CD14-positive monocyte (primary cell): ENCODE results near the gene TRIM38. TPM values are rescaled to one million over a fixed set of nuclear protein-coding genes. Genes with fewer than 3 reads are reported as not detected.

Source experiments
- DNase-seq, 3 donors: peaks; one replicate each; pipeline ENCODE4 v3.0.0-alpha.2; 2011 to 2022
- H2AFZ ChIP-seq: 2 replicates; pipeline ENCODE4 v1.6.0; 2012; ENCODE audit warnings: mild to moderate bottlenecking, low read depth, low read length, inconsistent platforms; ENCODE audit not compliant: insufficient read depth, poor library complexity, severe bottlenecking
- H3K27ac ChIP-seq, 2 donors: 1 replicate in 1 of 2; 2 replicates in 1 of 2; pipeline ENCODE4 v1.5.1; 2012 to 2013; ENCODE audit warnings: low read length in 2 of 2, control low read depth in 1 of 2, inconsistent platforms in 1 of 2, low read depth in 1 of 2, mild to moderate bottlenecking in 1 of 2
- H3K27me3 ChIP-seq, 2 donors: one replicate each; pipeline versions ENCODE4 v1.6.0 to v1.6.1; 2011 to 2013; ENCODE audit warnings: low read length in 2 of 2; ENCODE audit not compliant: control insufficient read depth in 2 of 2, insufficient read depth in 2 of 2
- H3K36me3 ChIP-seq, 2 donors: replicated peaks in 1 of 2; 1 replicate in 1 of 2; 2 replicates in 1 of 2; pipeline versions ENCODE4 v1.5.1 to v1.6.1; 2012 to 2013; ENCODE audit warnings: low read length in 2 of 2, control low read depth in 1 of 2, inconsistent platforms in 1 of 2, mild to moderate bottlenecking in 1 of 2; ENCODE audit not compliant: insufficient read depth in 2 of 2, control insufficient read depth in 1 of 2
- H3K4me1 ChIP-seq, 2 donors: 1 replicate in 1 of 2; 2 replicates in 1 of 2; pipeline versions ENCODE4 v1.5.1 to v1.6.1; 2012 to 2013; ENCODE audit warnings: low read length in 2 of 2, control low read depth in 1 of 2, inconsistent platforms in 1 of 2, mild to moderate bottlenecking in 1 of 2, moderate library complexity in 1 of 2; ENCODE audit not compliant: insufficient read depth in 2 of 2, control insufficient read depth in 1 of 2
- H3K4me2 ChIP-seq: replicated peaks from 2 replicates; pipeline ENCODE3; 2012; ENCODE audit warnings: low read length, moderate library complexity, mild to moderate bottlenecking; ENCODE audit not compliant: poor library complexity, severe bottlenecking; ENCODE audit errors: extremely low read depth
- H3K4me3 ChIP-seq, 3 experiments: fragments of 200-600 bp in 1 of 3; sonication (generic) in 1 of 3; replicated peaks in 1 of 3; 1 replicate in 2 of 3; 2 replicates in 1 of 3; pipeline ENCODE4 v1.5.1; 2011 to 2013; ENCODE audit warnings: low read length in 3 of 3, mild to moderate bottlenecking in 3 of 3, control low read depth in 2 of 3, low read depth in 2 of 3, inconsistent platforms in 1 of 3, moderate library complexity in 1 of 3
- H3K79me2 ChIP-seq: 2 replicates; pipeline ENCODE4 v1.6.0; 2012; ENCODE audit warnings: mild to moderate bottlenecking, control low read depth, inconsistent platforms, low read length, moderate library complexity; ENCODE audit not compliant: insufficient read depth
- H3K9ac ChIP-seq: 2 replicates; pipeline ENCODE4 v1.6.0; 2017; ENCODE audit warnings: low read length, mild to moderate bottlenecking; ENCODE audit not compliant: insufficient read depth, poor library complexity, severe bottlenecking
- H3K9me3 ChIP-seq, 2 donors: replicated peaks in 1 of 2; 1 replicate in 1 of 2; 2 replicates in 1 of 2; pipeline versions ENCODE4 v1.5.1 to v1.6.1; 2012 to 2013; ENCODE audit warnings: low read length in 2 of 2, control low read depth in 1 of 2; ENCODE audit not compliant: control insufficient read depth in 1 of 2, insufficient read depth in 1 of 2
- H4K20me1 ChIP-seq: 2 replicates; pipeline ENCODE4 v1.6.0; 2012; ENCODE audit warnings: mild to moderate bottlenecking, low read length, control low read depth, moderate library complexity; ENCODE audit not compliant: insufficient read depth
- H3K27ac Mint-ChIP-seq, 7 donors: one replicate each; pipeline ENCODE4 v1.8.0; 2020; ENCODE audit warnings: mild to moderate bottlenecking in 7 of 7, mixed read lengths in 7 of 7, moderate library complexity in 6 of 7, inconsistent platforms in 2 of 7
- H3K27me3 Mint-ChIP-seq, 3 donors: one replicate each; pipeline ENCODE4 v1.8.0; 2021 to 2022; ENCODE audit warnings: low read depth in 3 of 3, mild to moderate bottlenecking in 3 of 3, mixed read lengths in 3 of 3, moderate library complexity in 3 of 3, inconsistent platforms in 1 of 3
- H3K36me3 Mint-ChIP-seq, 2 donors: one replicate each; pipeline ENCODE4 v1.8.0; 2020; ENCODE audit warnings: mixed read lengths in 2 of 2, inconsistent platforms in 1 of 2, mild to moderate bottlenecking in 1 of 2
- H3K4me1 Mint-ChIP-seq: one replicate; pipeline ENCODE4 v1.8.0; 2020; ENCODE audit warnings: mild to moderate bottlenecking, mixed read lengths
- H3K4me3 Mint-ChIP-seq, 2 donors: one replicate each; pipeline ENCODE4 v1.8.0; 2020; ENCODE audit warnings: mild to moderate bottlenecking in 2 of 2, mixed read lengths in 2 of 2, moderate library complexity in 1 of 2
- H3K9me3 Mint-ChIP-seq, 7 donors: one replicate each; pipeline ENCODE4 v1.8.0; 2020 to 2022; ENCODE audit warnings: mixed read lengths in 7 of 7, mild to moderate bottlenecking in 6 of 7, moderate library complexity in 6 of 7, inconsistent platforms in 2 of 7
- WGBS: methylation state at CpG from one replicate; pipeline ENCODE4 v1.1.5; 2013; ENCODE audit warnings: missing lambda C conversion rate; ENCODE audit not compliant: insufficient coverage; 5-methylcytosine and 5-hydroxymethylcytosine counted together
- intact Hi-C, 2 donors: fragments of 100-400 bp; cut with micrococcal nuclease; formaldehyde crosslinking; loops; one replicate each; pipeline versions ENCODE4 v1.15.0 to v1.15.1; 2023
- polyA plus RNA-seq, 3 donors: library from polyadenylated mRNA; depleted of rRNA in 1 of 3; unstranded in 2 of 3; stranded (reverse) in 1 of 3; fragments of 300-500 nt in 2 of 3; fragments of >200 nt in 1 of 3; fragmentation: Illumina TruSeq in 2 of 3; gene quantifications; 1 replicate in 2 of 3; 2 replicates in 1 of 3; pipeline ENCODE4 v1.2.3, GENCODE V29; 2012 to 2021
- TF ChIP-seq, protein P1 (sequence below): fragments of 200-600 bp; IDR thresholded peaks from one replicate; pipeline ENCODE4 v1.8.0; 2022; ENCODE audit warnings: antibody characterized with exemption, mild to moderate bottlenecking

TRIM38 gene
- polyA plus RNA-seq, 3 donors, result 4.1 to 23.2 (median 8.0) TPM

GRCh38 chr6:25972128-25972527 lies 9.5 kb downstream of the TRIM38 start:
- Mint-ChIP-seq H3K27ac (peak overlapping the region in 4 of 7 donors; percentile 1 to 43 (median 29)), H3K4me3 (no peak overlapping the region)
- WGBS, result no CpG with 5 or more reads among the region's 1 CpG

DNA sequence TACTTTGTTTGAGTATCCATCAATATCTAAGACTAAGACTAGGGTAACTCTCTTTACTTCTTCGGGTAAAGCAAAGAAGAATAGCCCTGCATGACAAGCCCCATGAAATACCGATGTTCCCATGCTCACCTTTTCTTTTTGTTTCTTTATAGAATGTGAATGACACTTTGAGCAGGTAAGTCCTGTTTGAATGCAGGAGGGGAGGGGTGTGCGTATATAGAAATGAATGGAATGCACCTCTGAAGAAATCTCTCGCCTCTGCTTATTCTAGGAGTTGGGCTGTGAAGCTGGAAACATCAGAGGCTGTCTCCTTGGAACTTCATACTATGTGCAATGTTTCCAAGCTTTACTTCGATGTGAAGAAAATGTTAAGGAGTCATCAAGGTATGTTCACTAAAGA lies 10.3 kb downstream of the TRIM38 start:
- peaks cover 92% of the 10 kb centered on the region for H3K79me2 ChIP-seq
- no peak overlapping the region for H3K4me3 ChIP-seq
- DNase-seq, result no peak
- H3K4me1 ChIP-seq, result peaks cover 4 to 17% of the 10 kb centered on the region in 2 donors
- Mint-ChIP-seq H3K27me3 (no peaks in the 10 kb centered on the region), H3K4me3 (no peak overlapping the region), H3K4me1 (peaks cover 20% of the 10 kb centered on the region), H3K9me3 (no peaks in the 10 kb centered on the region), H3K27ac (no peak overlapping the region), H3K36me3 (peaks cover 92 to 95% of the 10 kb centered on the region in 2 donors)
- H3K27me3 ChIP-seq, result no peaks in the 10 kb centered on the region
- no peak overlapping the region for H3K9ac ChIP-seq
- H2AFZ ChIP-seq, result no peak overlapping the region
- H4K20me1 ChIP-seq, result peaks cover 98% of the 10 kb centered on the region
- no peaks in the 10 kb centered on the region for H3K9me3 ChIP-seq
- TF ChIP-seq, protein P1, sequence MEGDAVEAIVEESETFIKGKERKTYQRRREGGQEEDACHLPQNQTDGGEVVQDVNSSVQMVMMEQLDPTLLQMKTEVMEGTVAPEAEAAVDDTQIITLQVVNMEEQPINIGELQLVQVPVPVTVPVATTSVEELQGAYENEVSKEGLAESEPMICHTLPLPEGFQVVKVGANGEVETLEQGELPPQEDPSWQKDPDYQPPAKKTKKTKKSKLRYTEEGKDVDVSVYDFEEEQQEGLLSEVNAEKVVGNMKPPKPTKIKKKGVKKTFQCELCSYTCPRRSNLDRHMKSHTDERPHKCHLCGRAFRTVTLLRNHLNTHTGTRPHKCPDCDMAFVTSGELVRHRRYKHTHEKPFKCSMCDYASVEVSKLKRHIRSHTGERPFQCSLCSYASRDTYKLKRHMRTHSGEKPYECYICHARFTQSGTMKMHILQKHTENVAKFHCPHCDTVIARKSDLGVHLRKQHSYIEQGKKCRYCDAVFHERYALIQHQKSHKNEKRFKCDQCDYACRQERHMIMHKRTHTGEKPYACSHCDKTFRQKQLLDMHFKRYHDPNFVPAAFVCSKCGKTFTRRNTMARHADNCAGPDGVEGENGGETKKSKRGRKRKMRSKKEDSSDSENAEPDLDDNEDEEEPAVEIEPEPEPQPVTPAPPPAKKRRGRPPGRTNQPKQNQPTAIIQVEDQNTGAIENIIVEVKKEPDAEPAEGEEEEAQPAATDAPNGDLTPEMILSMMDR, result no peak
- no peak overlapping the region for H3K4me2 ChIP-seq
- 100% methylated on average over 4 of the region's 5 CpGs for WGBS
- peaks cover 98 to 100% of the 10 kb centered on the region in 2 donors for H3K36me3 ChIP-seq
- H3K27ac ChIP-seq, result peak overlapping the region in 1 of 2 donors; percentile 64
- intact Hi-C loops, result no loop called here

More at GRCh38 chr6:25972128-25972527, 9.5 kb downstream of the TRIM38 start:
- H3K27me3 Mint-ChIP-seq, result peaks cover 0 to 2% (median 0%) of the 10 kb centered on the region in 3 donors
- H3K9me3 ChIP-seq, result no peaks in the 10 kb centered on the region
- no peak overlapping the region for H3K9ac ChIP-seq
- H3K4me3 ChIP-seq, result no peak overlapping the region
- intact Hi-C loops, result no loop called here
- peaks cover 98% of the 10 kb centered on the region for H4K20me1 ChIP-seq
- peaks cover 93% of the 10 kb centered on the region for H3K79me2 ChIP-seq
- H2AFZ ChIP-seq, result no peak overlapping the region
- peaks cover 92 to 95% of the 10 kb centered on the region in 2 donors for H3K36me3 Mint-ChIP-seq
- no peaks in the 10 kb centered on the region for H3K27me3 ChIP-seq
- peaks cover 27% of the 10 kb centered on the region for H3K4me1 Mint-ChIP-seq
- peak overlapping the region in 1 of 2 donors; percentile 64 for H3K27ac ChIP-seq
- no peaks in the 10 kb centered on the region for H3K9me3 Mint-ChIP-seq
- H3K36me3 ChIP-seq, result peaks cover 98 to 100% of the 10 kb centered on the region in 2 donors
- DNase-seq, result no peak
- no peak overlapping the region for H3K4me2 ChIP-seq
- H3K4me1 ChIP-seq, result peaks cover 12 to 25% of the 10 kb centered on the region in 2 donors
- TF ChIP-seq, protein P1, result no peak
